Stimulated activated CD4-positive, alpha-beta T cell treated with anti-CD3 and anti-CD28 coated beads, TNF-alpha, amount 100 ng/mL, for 24 hours (primary cell): ENCODE results near the gene KRTAP5-2.
"Not testable (repeated sequence)": the region's sequence is repeated elsewhere in the genome, so short reads cannot be mapped to it uniquely, and the experiment has no call there.

Experiments used
- DNase-seq, 3 experiments: peaks; one replicate each; pipeline ENCODE4 v3.0.0-alpha.2; 2020; ENCODE audit warnings: low read depth in 3 of 3

The KRTAP5-2 gene

GRCh38 chr11:1597994-1598380 lies at the start of gene KRTAP5-2:
KRTAP5-2 (minus strand) TSS chr11:1598294; CDS start chr11:1598250, 44 bp downstream.
- DNase-seq = no peak

GRCh38 chr11:1646540-1646939 lies 48.4 kb upstream of the KRTAP5-2 start:
- not testable (repeated sequence) for DNase-seq

- no peak for DNase-seq
These were observed 47.3 kb upstream of the KRTAP5-2 start for GRCh38 chr11:1645357-1645821.

- no peak for DNase-seq
These were observed 46.7 kb upstream of the KRTAP5-2 start for GRCh38 chr11:1644601-1645356.

- DNase-seq = no peak
These were observed 45.1 kb upstream of the KRTAP5-2 start for GRCh38 chr11:1643146-1643690.

- no peak for DNase-seq
These were observed 44.4 kb upstream of the KRTAP5-2 start for GRCh38 chr11:1642288-1643145.

- no peak for DNase-seq
These were observed 43.0 kb upstream of the KRTAP5-2 start for GRCh38 chr11:1641096-1641495.

- DNase-seq = peak in 1 of 3 experiments; percentile 18
These were observed 42.2 kb upstream of the KRTAP5-2 start for GRCh38 chr11:1640076-1640946.

- DNase-seq = no peak
These were observed 41.6 kb upstream of the KRTAP5-2 start for GRCh38 chr11:1639666-1640065.

GRCh38 chr11:1639102-1639620 lies 41.1 kb upstream of the KRTAP5-2 start:
- DNase-seq = no peak

GRCh38 chr11:1638344-1638743 lies 40.2 kb upstream of the KRTAP5-2 start:
- DNase-seq = no peak

GRCh38 chr11:1637628-1638027 lies 39.5 kb upstream of the KRTAP5-2 start:
- DNase-seq = no peak

- DNase-seq = no peak
These were observed 38.3 kb upstream of the KRTAP5-2 start for GRCh38 chr11:1636291-1636950.

GRCh38 chr11:1633864-1634263 lies 35.8 kb upstream of the KRTAP5-2 start:
- no peak for DNase-seq

GRCh38 chr11:1632053-1632714 lies 34.1 kb upstream of the KRTAP5-2 start:
- DNase-seq = no peak

- no peak for DNase-seq
These were observed 33.0 kb upstream of the KRTAP5-2 start for GRCh38 chr11:1631066-1631568.

- DNase-seq = no peak
These were observed 32.2 kb upstream of the KRTAP5-2 start for GRCh38 chr11:1630271-1630670.

GRCh38 chr11:1629326-1630185 lies 31.5 kb upstream of the KRTAP5-2 start, which contains the start of gene KRTAP5-5:
KRTAP5-5 (plus strand) TSS chr11:1629775; CDS start chr11:1629841, 66 bp downstream.
- no peak for DNase-seq
